ENCODE data around the gene DPH2.

- TF ChIP-seq, protein P1, sequence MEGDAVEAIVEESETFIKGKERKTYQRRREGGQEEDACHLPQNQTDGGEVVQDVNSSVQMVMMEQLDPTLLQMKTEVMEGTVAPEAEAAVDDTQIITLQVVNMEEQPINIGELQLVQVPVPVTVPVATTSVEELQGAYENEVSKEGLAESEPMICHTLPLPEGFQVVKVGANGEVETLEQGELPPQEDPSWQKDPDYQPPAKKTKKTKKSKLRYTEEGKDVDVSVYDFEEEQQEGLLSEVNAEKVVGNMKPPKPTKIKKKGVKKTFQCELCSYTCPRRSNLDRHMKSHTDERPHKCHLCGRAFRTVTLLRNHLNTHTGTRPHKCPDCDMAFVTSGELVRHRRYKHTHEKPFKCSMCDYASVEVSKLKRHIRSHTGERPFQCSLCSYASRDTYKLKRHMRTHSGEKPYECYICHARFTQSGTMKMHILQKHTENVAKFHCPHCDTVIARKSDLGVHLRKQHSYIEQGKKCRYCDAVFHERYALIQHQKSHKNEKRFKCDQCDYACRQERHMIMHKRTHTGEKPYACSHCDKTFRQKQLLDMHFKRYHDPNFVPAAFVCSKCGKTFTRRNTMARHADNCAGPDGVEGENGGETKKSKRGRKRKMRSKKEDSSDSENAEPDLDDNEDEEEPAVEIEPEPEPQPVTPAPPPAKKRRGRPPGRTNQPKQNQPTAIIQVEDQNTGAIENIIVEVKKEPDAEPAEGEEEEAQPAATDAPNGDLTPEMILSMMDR (conservative IDR thresholded peaks at IDR 0.05; ENCODE audit: low read length): no peak
- TF ChIP-seq EZH2phosphoT487 (IDR thresholded peaks at IDR 0.05; ENCODE audit: borderline replicate concordance): no peak
These were observed 38.9 kb upstream of the DPH2 start for GRCh38 chr1:43930949-43931275.
